ENCODE data around the gene ADARB2. TPM values are rescaled to one million over a fixed set of nuclear protein-coding genes. Genes with fewer than 3 reads are reported as not detected.
A peak's percentile ranks its signal among the peaks of the same experiment; 100 is the strongest.

The ADARB2 gene
- total and polyA plus RNA-seq, 10 of the 15 experiments (the other 5 are each of a cell fraction or from before 2014, with no cell fraction given) = 0.02 to 4.1 (median 0.76) TPM

- FAIRE-seq (no peak), DNase-seq (ENCODE audit: low read depth, low spot score) (no peak), ATAC-seq (no peak)
- ChIA-PET SMC1A (ENCODE audit: uncharacterized antibody, unreplicated experiment) (interaction anchor here (0.8 to 1.5 kb wide), 3 partner anchors 47 to 263 kb away, joined by 3 to 5 read pairs (median 3); partner anchors contain the start of gene ADARB2), RAD21 (ENCODE audit: unreplicated experiment) (no interaction called here), POLR2A (interaction anchor here (0.6 to 1.3 kb wide), 2 partner anchors 8 to 9 kb away, joined by 3 read pairs; no protein-coding TSS in a partner anchor), CTCF (interaction anchor here (1.2 kb wide), 1 partner anchor 8 kb away, joined by 5 read pairs; no protein-coding TSS in a partner anchor)
- no peak overlapping the region for H3K9ac ChIP-seq (ENCODE audit: control insufficient read depth, insufficient read depth, low read length)
- no peak overlapping the region for H3K4me3 ChIP-seq
- no peaks in the 10 kb centered on the region for H3K79me2 ChIP-seq (ENCODE audit: control insufficient read depth, insufficient read depth, low read length)
- 48% methylated on average over 11 of the region's 11 CpGs for WGBS (ENCODE audit: insufficient coverage, insufficient replicate concordance, low lambda C conversion rate, missing lambda C conversion rate)
- no peak overlapping the region for H2AFZ ChIP-seq (ENCODE audit: control insufficient read depth, low read depth, low read length)
- in situ Hi-C loops (cut with MboI) (no loop called here), intact Hi-C loops (cut with micrococcal nuclease; ENCODE audit: unreplicated experiment) (no loop called here)
- no peaks in the 10 kb centered on the region; the same call in 2 of the 3 replicates for H3K9me3 ChIP-seq (replicated peaks; ENCODE audit: control insufficient read depth, insufficient read depth, low read length)
- BruUV-seq (replicated peaks) = no TSS peak
- TF ChIP-seq STAT3 (IDR thresholded peaks at IDR 0.05; ENCODE audit: low read depth, low read length) = no peak
- no peak for TF ChIP-seq NR2C2 (IDR thresholded peaks at IDR 0.05; ENCODE audit: borderline replicate concordance, control insufficient read depth, insufficient read length, low read depth)
- no peak for TF ChIP-seq POLR2A (IDR thresholded peaks at IDR 0.05; ENCODE audit: low read depth, low read length)
- no peak for TF ChIP-seq SUZ12 (IDR thresholded peaks at IDR 0.05; ENCODE audit: unreplicated experiment)
- no peak for TF ChIP-seq SPI1 (IDR thresholded peaks at IDR 0.05; ENCODE audit: borderline replicate concordance, insufficient read depth, low read depth, low read length)
- no peaks in the 10 kb centered on the region for H3K27me3 ChIP-seq (replicated peaks in 1 of 2; ENCODE audit: control insufficient read depth in 2 of 2, insufficient read depth in 2 of 2, low read length in 1 of 2)
- H4K20me1 ChIP-seq (ENCODE audit: control insufficient read depth, insufficient read depth) = no peaks in the 10 kb centered on the region
- H3K27ac ChIP-seq (ENCODE audit: control insufficient read depth, insufficient read depth) = no peak overlapping the region
- H3K4me2 ChIP-seq (ENCODE audit: control insufficient read depth, insufficient read depth) = no peak overlapping the region
- no peaks in the 10 kb centered on the region for H3K4me1 ChIP-seq (ENCODE audit: control insufficient read depth, insufficient read depth, low read length)
- no peaks in the 10 kb centered on the region for H3K36me3 ChIP-seq (ENCODE audit: control insufficient read depth in 2 of 2, insufficient read depth in 2 of 2, low read length in 1 of 2)
These were observed 263.5 kb downstream of the ADARB2 start for GRCh38 chr10:1473874-1474273.

- Histone ChIP-seq H4K20me1 (ENCODE audit: control insufficient read depth, insufficient read depth) (no peaks in the 10 kb centered on the region), H2AFZ (ENCODE audit: control insufficient read depth, low read depth, low read length) (no peak overlapping the region), H3K36me3 (ENCODE audit: control insufficient read depth in 2 of 2, insufficient read depth in 2 of 2, low read length in 1 of 2) (no peaks in the 10 kb centered on the region), H3K9ac (ENCODE audit: control insufficient read depth, insufficient read depth, low read length) (no peak overlapping the region), H3K27ac (ENCODE audit: control insufficient read depth, insufficient read depth) (no peak overlapping the region), H3K4me3 (no peak overlapping the region), H3K4me1 (ENCODE audit: control insufficient read depth, insufficient read depth, low read length) (no peaks in the 10 kb centered on the region), H3K9me3 (replicated peaks; ENCODE audit: control insufficient read depth, insufficient read depth, low read length) (no peaks in the 10 kb centered on the region; the same call in 2 of the 3 replicates), H3K79me2 (ENCODE audit: control insufficient read depth, insufficient read depth, low read length) (no peaks in the 10 kb centered on the region), H3K27me3 (replicated peaks in 1 of 2; ENCODE audit: control insufficient read depth in 2 of 2, insufficient read depth in 2 of 2, low read length in 1 of 2) (no peaks in the 10 kb centered on the region), H3K4me2 (ENCODE audit: control insufficient read depth, insufficient read depth) (no peak overlapping the region)
- DNase-seq (ENCODE audit: low read depth, low spot score) (no peak), ATAC-seq (no peak), FAIRE-seq (no peak)
- ChIA-PET RAD21 (ENCODE audit: unreplicated experiment) (no interaction called here), POLR2A (no interaction called here), CTCF (no interaction called here), SMC1A (ENCODE audit: uncharacterized antibody, unreplicated experiment) (no interaction called here)
- TF ChIP-seq PAX5 (IDR thresholded peaks at IDR 0.05; ENCODE audit: borderline replicate concordance, low read depth, low read length) (peak; percentile 84), NFXL1 (IDR thresholded peaks at IDR 0.05; ENCODE audit: borderline replicate concordance) (no peak)
- BruUV-seq (replicated peaks) = no TSS peak
- intact Hi-C loops (cut with micrococcal nuclease; ENCODE audit: unreplicated experiment) = no loop called here
- in situ Hi-C loops (cut with MboI) = no loop called here
- 39% methylated on average over 21 of the region's 21 CpGs for WGBS (ENCODE audit: insufficient coverage, insufficient replicate concordance, low lambda C conversion rate, missing lambda C conversion rate)
These were observed 265.0 kb downstream of the ADARB2 start for GRCh38 chr10:1472178-1472958.

Data from GM12878 (cell line).